Caco-2 (cell line): ENCODE data around the gene KHNYN. TPM values are rescaled to one million over a fixed set of nuclear protein-coding genes. Genes with fewer than 3 reads are reported as not detected.

Experiments
- BruUV-seq: library from RNA; stranded (reverse); fragments of 400-500 nt; replicated peaks from 2 replicates; lab custom pipeline; 2021; lab: Mats Ljungman, UMichigan
- CTCF ChIA-PET: fragments of 300-600 bp; sonication (Branson Sonifier 250); formaldehyde crosslinking; loops from one replicate; lab custom pipeline; 2022; ENCODE audit warnings: antibody characterized with exemption; lab: Charles Lee
- POLR2A ChIA-PET: fragments of 300-600 bp; sonication (Branson Sonifier 250); formaldehyde crosslinking; loops from one replicate; lab custom pipeline; 2022; ENCODE audit warnings: antibody characterized with exemption; lab: Charles Lee
- DNase-seq, 2 experiments: peaks; one replicate each; pipeline versions ENCODE4 v3.0.0 to v3.0.0-alpha.2; 2020 to 2022
- H3K27me3 ChIP-seq: replicated peaks from 2 replicates; pipeline ENCODE4 v1.6.0; 2011; ENCODE audit warnings: low read length; ENCODE audit not compliant: control insufficient read depth, insufficient read depth
- H3K36me3 ChIP-seq: 2 replicates; pipeline ENCODE4 v1.5.1; 2011; ENCODE audit warnings: low read length; ENCODE audit not compliant: control insufficient read depth, insufficient read depth
- H3K4me1 ChIP-seq: fragments of 250-450 bp; sonication (Bioruptor Pico); 2 replicates; pipeline ENCODE4 v1.5.1; 2020; ENCODE audit warnings: mild to moderate bottlenecking
- H3K4me3 ChIP-seq: 2 replicates; pipeline ENCODE4 v1.5.1; 2011; ENCODE audit warnings: low read depth, mild to moderate bottlenecking, control low read depth, low read length
- H3K9me3 ChIP-seq: fragments of 250-450 bp; sonication (Bioruptor Pico); 2 replicates; pipeline ENCODE4 v1.5.1; 2020; ENCODE audit warnings: mild to moderate bottlenecking, moderate library complexity
- H3K27ac Mint-ChIP-seq: one replicate; pipeline ENCODE4 v1.8.0; 2022; ENCODE audit warnings: mixed read lengths; ENCODE audit not compliant: unreplicated experiment
- H3K27me3 Mint-ChIP-seq: one replicate; pipeline ENCODE4 v1.8.0; 2022; ENCODE audit warnings: mixed read lengths; ENCODE audit not compliant: insufficient read depth, unreplicated experiment
- H3K36me3 Mint-ChIP-seq: one replicate; pipeline ENCODE4 v1.8.0; 2022; ENCODE audit warnings: mild to moderate bottlenecking, mixed read lengths; ENCODE audit not compliant: insufficient read depth, unreplicated experiment
- H3K4me1 Mint-ChIP-seq: one replicate; pipeline ENCODE4 v1.8.0; 2022; ENCODE audit warnings: low read depth, mixed read lengths; ENCODE audit not compliant: unreplicated experiment
- H3K4me3 Mint-ChIP-seq: one replicate; pipeline ENCODE4 v1.8.0; 2022; ENCODE audit warnings: mild to moderate bottlenecking, moderate library complexity, mixed read lengths; ENCODE audit not compliant: unreplicated experiment
- H3K9me3 Mint-ChIP-seq: one replicate; pipeline ENCODE4 v1.8.0; 2022; ENCODE audit warnings: mixed read lengths; ENCODE audit not compliant: unreplicated experiment
- CTCF ChIP-seq, 2 experiments: fragments of 200-600 bp in 1 of 2; IDR thresholded peaks; 1 replicate in 1 of 2; 2 replicates in 1 of 2; pipeline versions ENCODE4 v1.5.1 to v1.8.0; 2011 to 2022; ENCODE audit warnings: antibody characterized with exemption in 1 of 2, control low read depth in 1 of 2, inconsistent platforms in 1 of 2, low read depth in 1 of 2, low read length in 1 of 2, mild to moderate bottlenecking in 1 of 2, moderate library complexity in 1 of 2; ENCODE audit not compliant: insufficient read depth in 1 of 2, severe bottlenecking in 1 of 2, unreplicated experiment in 1 of 2
- intact Hi-C: fragments of 100-400 bp; cut with micrococcal nuclease; formaldehyde crosslinking; loops from one replicate; pipeline ENCODE4 v1.10.0; 2022; ENCODE audit not compliant: unreplicated experiment
- total RNA-seq: library from RNA; stranded (reverse); gene quantifications from 2 replicates; pipeline ENCODE4 v1.2.3, GENCODE V29; 2022

The KHNYN gene
- total RNA-seq, 1 experiment from 2014 or later, result 50.5 TPM

- no peak for TF ChIP-seq CTCF (IDR thresholded peaks at IDR 0.05; ENCODE audit: insufficient read depth in 1 of 2, low read depth in 1 of 2, low read length in 1 of 2, severe bottlenecking in 1 of 2, unreplicated experiment in 1 of 2)
- no peaks in the 10 kb centered on the region for H3K27me3 ChIP-seq
- CTCF ChIA-PET, result interaction anchor here (1.0 kb wide), 1 partner anchor 37 kb away, joined by 4 read pairs; no protein-coding TSS in a partner anchor
These were observed 35.5 kb upstream of the KHNYN start for GRCh38 chr14:24394275-24394674.

GRCh38 chr14:24395609-24396582 is 33.9 kb upstream of the KHNYN start:
- Histone ChIP-seq H3K36me3 (no peaks in the 10 kb centered on the region), H3K4me3 (no peak overlapping the region), H3K27me3 (no peaks in the 10 kb centered on the region), H3K4me1 (peaks cover 16% of the 10 kb centered on the region), H3K9me3 (no peaks in the 10 kb centered on the region)
- ChIA-PET CTCF (interaction anchor here (0.6 kb wide), 1 partner anchor 62 kb away, joined by 3 read pairs; no protein-coding TSS in a partner anchor), POLR2A (no interaction called here)
- DNase-seq, result no peak
- H3K27me3 Mint-ChIP-seq, result no peaks in the 10 kb centered on the region
- peaks cover 33% of the 10 kb centered on the region for H3K4me1 Mint-ChIP-seq
- no peak for TF ChIP-seq CTCF (IDR thresholded peaks at IDR 0.05; ENCODE audit: insufficient read depth in 1 of 2, low read depth in 1 of 2, low read length in 1 of 2, severe bottlenecking in 1 of 2, unreplicated experiment in 1 of 2)
- no peaks in the 10 kb centered on the region for H3K9me3 Mint-ChIP-seq
- no peaks in the 10 kb centered on the region for H3K36me3 Mint-ChIP-seq
- H3K27ac Mint-ChIP-seq, result no peak overlapping the region
- intact Hi-C loops, result no loop called here
- H3K4me3 Mint-ChIP-seq, result no peak overlapping the region
- BruUV-seq, result no TSS peak

More at GRCh38 chr14:24394275-24394674, 35.5 kb upstream of the KHNYN start:
- no peaks in the 10 kb centered on the region for H3K27me3 Mint-ChIP-seq
- H3K4me1 Mint-ChIP-seq, result peaks cover 22% of the 10 kb centered on the region
- H3K4me3 Mint-ChIP-seq, result no peak overlapping the region
- no peak for DNase-seq
- intact Hi-C loops, result loop anchor here (1.0 kb wide), 1 partner anchor 37 kb away; no protein-coding TSS in a partner anchor
- no peak overlapping the region for H3K27ac Mint-ChIP-seq
- no peak overlapping the region for H3K4me3 ChIP-seq
- H3K36me3 ChIP-seq, result no peaks in the 10 kb centered on the region
- H3K4me1 ChIP-seq, result peaks cover 5% of the 10 kb centered on the region
- POLR2A ChIA-PET, result no interaction called here
- BruUV-seq, result no TSS peak
- no peaks in the 10 kb centered on the region for H3K9me3 ChIP-seq
- H3K9me3 Mint-ChIP-seq, result no peaks in the 10 kb centered on the region
- H3K36me3 Mint-ChIP-seq, result no peaks in the 10 kb centered on the region

GRCh38 chr14:24397639-24398292 is 32.0 kb upstream of the KHNYN start:
- H3K4me3 ChIP-seq, result no peak overlapping the region
- no peak for TF ChIP-seq CTCF (IDR thresholded peaks at IDR 0.05; ENCODE audit: insufficient read depth in 1 of 2, low read depth in 1 of 2, low read length in 1 of 2, severe bottlenecking in 1 of 2, unreplicated experiment in 1 of 2)

More at GRCh38 chr14:24397639-24398292, 32.0 kb upstream of the KHNYN start:
- ChIA-PET POLR2A (no interaction called here), CTCF (no interaction called here)
- H3K9me3 ChIP-seq, result no peaks in the 10 kb centered on the region
- H3K4me3 Mint-ChIP-seq, result peak overlapping the region; percentile 44
- peaks cover 32% of the 10 kb centered on the region for H3K4me1 Mint-ChIP-seq
- H3K27me3 ChIP-seq, result no peaks in the 10 kb centered on the region
- peaks cover 11% of the 10 kb centered on the region for H3K4me1 ChIP-seq
- DNase-seq, result no peak
- intact Hi-C loops, result no loop called here
- H3K9me3 Mint-ChIP-seq, result no peaks in the 10 kb centered on the region
- H3K36me3 Mint-ChIP-seq, result no peaks in the 10 kb centered on the region
- H3K27ac Mint-ChIP-seq, result peak overlapping the region; percentile 16
- no peaks in the 10 kb centered on the region for H3K27me3 Mint-ChIP-seq
- H3K36me3 ChIP-seq, result no peaks in the 10 kb centered on the region
- no TSS peak for BruUV-seq
